SH-SY5Y (cell line): ENCODE data around the gene CKS1B.

Experiments
- GATA2 ChIP-seq: IDR thresholded peaks from 2 replicates; pipeline ENCODE4 v1.6.1; 2011; ENCODE audit warnings: mild to moderate bottlenecking, low read depth, low read length
- GATA3 ChIP-seq: IDR thresholded peaks from 2 replicates; pipeline ENCODE4 v1.6.1; 2011; ENCODE audit warnings: low read depth, mild to moderate bottlenecking, low read length, moderate library complexity

- TF ChIP-seq GATA3 (no peak), GATA2 (no peak)
Measured at GRCh38 chr1:154941333-154942013, 33.0 kb upstream of the CKS1B start.
